ENCODE data around the gene RAI1.

- no peak for TF ChIP-seq POLR2A (IDR thresholded peaks at IDR 0.05; ENCODE audit: low read length)
- no peak for TF ChIP-seq GATA1 (IDR thresholded peaks at IDR 0.05; ENCODE audit: low read depth, low read length)
Measured at GRCh38 chr17:17700251-17700969, 19.2 kb downstream of the RAI1 start.

Data from erythroblast (primary cell).